AG09319 (cell line): ENCODE results near the gene PURA.

ENCODE experiments used
- DNase-seq: peaks from one replicate; pipeline ENCODE4 v3.0.0-alpha.2; 2010; ENCODE audit warnings: low read depth; ENCODE audit errors: extremely low read depth
- CTCF ChIP-seq: IDR thresholded peaks from 2 replicates; pipeline ENCODE4 v1.5.1; 2011; ENCODE audit warnings: low read depth, mild to moderate bottlenecking, inconsistent platforms, low read length, moderate library complexity

The PURA gene

GRCh38 chr5:140113180-140113698 is 670 bp upstream of the PURA start:
- TF ChIP-seq CTCF = no peak
- DNase-seq = no peak

- no peak for TF ChIP-seq CTCF
- no peak for DNase-seq
Measured at GRCh38 chr5:140114341-140115185, 654 bp downstream of the PURA start.

- no peak for TF ChIP-seq CTCF
- DNase-seq = no peak
Measured at GRCh38 chr5:140115186-140115500, 1.2 kb downstream of the PURA start.

- TF ChIP-seq CTCF = no peak
- DNase-seq = no peak
Measured at GRCh38 chr5:140116716-140117115, 2.8 kb downstream of the PURA start.

GRCh38 chr5:140117523-140117922 is 3.6 kb downstream of the PURA start:
- TF ChIP-seq CTCF = no peak

GRCh38 chr5:140118302-140118936 is 4.5 kb downstream of the PURA start:
- no peak for DNase-seq
- no peak for TF ChIP-seq CTCF

More at GRCh38 chr5:140117523-140117922, 3.6 kb downstream of the PURA start:
- no peak for DNase-seq

- DNase-seq = no peak
- TF ChIP-seq CTCF = no peak
Measured at GRCh38 chr5:140125637-140126036, 11.7 kb downstream of the PURA start, which contains the start of gene IGIP. IGIP (plus strand) TSS chr5:140125937; CDS start chr5:140128477, 2,540 bp downstream.
